NCI-H526 (cell line): ENCODE measurements around the gene EPHA4.
"Not testable (repeated sequence)": the region's sequence is repeated elsewhere in the genome, so short reads cannot be mapped to it uniquely, and the experiment has no call there.

ENCODE experiments used
- DNase-seq, 2 experiments: peaks; one replicate each; lab custom pipeline; 2025; lab: John Stamatoyannopoulos, UW

Gene EPHA4

GRCh38 chr2:221539246-221539645 is 32.9 kb downstream of the EPHA4 start:
- no peak for DNase-seq

GRCh38 chr2:221535824-221536223 is 36.3 kb downstream of the EPHA4 start:
- no peak for DNase-seq

GRCh38 chr2:221533299-221533698 is 38.8 kb downstream of the EPHA4 start:
- DNase-seq = peak in 1 of 2 experiments; percentile 39

- no peak for DNase-seq
These were observed 39.5 kb downstream of the EPHA4 start for GRCh38 chr2:221532641-221533040.

GRCh38 chr2:221530653-221531037 is 41.5 kb downstream of the EPHA4 start:
- DNase-seq = no peak

- DNase-seq = peak in 1 of 2 experiments; percentile 33
These were observed 42.0 kb downstream of the EPHA4 start for GRCh38 chr2:221529943-221530652.

GRCh38 chr2:221529177-221529942 is 42.7 kb downstream of the EPHA4 start:
- DNase-seq = peak in 1 of 2 experiments; percentile 37

GRCh38 chr2:221527776-221528309 is 44.3 kb downstream of the EPHA4 start:
- DNase-seq = peak; percentile 27 to 51

- no peak for DNase-seq
These were observed 47.9 kb downstream of the EPHA4 start for GRCh38 chr2:221524158-221524557.

GRCh38 chr2:221521233-221521845 is 50.8 kb downstream of the EPHA4 start:
- no peak for DNase-seq

GRCh38 chr2:221518935-221519625 is 53.0 kb downstream of the EPHA4 start:
- no peak for DNase-seq

GRCh38 chr2:221518201-221518934 is 53.7 kb downstream of the EPHA4 start:
- no peak for DNase-seq

GRCh38 chr2:221517696-221518151 is 54.4 kb downstream of the EPHA4 start:
- no peak for DNase-seq

- no peak for DNase-seq
These were observed 54.9 kb downstream of the EPHA4 start for GRCh38 chr2:221517146-221517695.

GRCh38 chr2:221515864-221516263 is 56.2 kb downstream of the EPHA4 start:
- DNase-seq = no peak

- no peak for DNase-seq
These were observed 57.6 kb downstream of the EPHA4 start for GRCh38 chr2:221514305-221515040.

GRCh38 chr2:221513232-221513631 is 58.9 kb downstream of the EPHA4 start:
- DNase-seq = no peak

- not testable (repeated sequence) for DNase-seq
These were observed 60.8 kb downstream of the EPHA4 start for GRCh38 chr2:221511325-221511724.

- no peak for DNase-seq
These were observed 65.6 kb downstream of the EPHA4 start for GRCh38 chr2:221506469-221506868.

- no peak for DNase-seq
These were observed 66.5 kb downstream of the EPHA4 start for GRCh38 chr2:221505605-221506004.
